Left renal pelvis (tissue), 4 donors: Measurements from ENCODE around the gene DNASE1L3. TPM values are rescaled to one million over a fixed set of nuclear protein-coding genes. Genes with fewer than 3 reads are reported as not detected.
"Not testable (repeated sequence)": the region's sequence is repeated elsewhere in the genome, so short reads cannot be mapped to it uniquely, and the experiment has no call there.

Source experiments
- DNase-seq, 4 donors: peaks; one replicate each; pipeline ENCODE4 v3.0.0-alpha.2; 2013; ENCODE audit warnings: low read depth in 4 of 4, low spot score in 3 of 4
- polyA plus RNA-seq, 4 donors: library from polyadenylated mRNA; unstranded; fragments of 120-200 nt; gene quantifications; one replicate each; pipeline ENCODE4 v1.2.1, GENCODE V29; 2013; ENCODE audit not compliant: insufficient read length in 4 of 4

The DNASE1L3 gene
- polyA plus RNA-seq, 4 donors: 2.5 to 17.2 (median 3.5) TPM

GRCh38 chr3:58236527-58237237, 25.9 kb upstream of the DNASE1L3 start:
- no peak for DNase-seq

- DNase-seq: no peak
Measured at GRCh38 chr3:58235970-58236369, 25.2 kb upstream of the DNASE1L3 start.

GRCh38 chr3:58234516-58234931, 23.8 kb upstream of the DNASE1L3 start:
- DNase-seq: no peak

- no peak for DNase-seq
Measured at GRCh38 chr3:58231666-58232065, 20.9 kb upstream of the DNASE1L3 start.

- no peak for DNase-seq
Measured at GRCh38 chr3:58230876-58231552, 20.2 kb upstream of the DNASE1L3 start.

GRCh38 chr3:58227933-58228332, 17.2 kb upstream of the DNASE1L3 start:
- not testable (repeated sequence) for DNase-seq

GRCh38 chr3:58223855-58224254, 13.1 kb upstream of the DNASE1L3 start:
- no peak for DNase-seq

- DNase-seq: no peak
Measured at GRCh38 chr3:58222161-58222724, 11.5 kb upstream of the DNASE1L3 start.

GRCh38 chr3:58218904-58219303, 8.1 kb upstream of the DNASE1L3 start:
- DNase-seq: no peak

- DNase-seq: no peak
Measured at GRCh38 chr3:58217209-58217811, 6.5 kb upstream of the DNASE1L3 start.

GRCh38 chr3:58216496-58217195, 5.9 kb upstream of the DNASE1L3 start:
- DNase-seq: no peak

GRCh38 chr3:58215317-58216025, 4.7 kb upstream of the DNASE1L3 start:
- DNase-seq: no peak

- DNase-seq: no peak
Measured at GRCh38 chr3:58214484-58215316, 3.9 kb upstream of the DNASE1L3 start.

GRCh38 chr3:58209933-58210332, 839 bp downstream of the DNASE1L3 start:
- no peak for DNase-seq

GRCh38 chr3:58207954-58208353, 2.8 kb downstream of the DNASE1L3 start:
- DNase-seq: no peak

GRCh38 chr3:58206406-58207011, 4.3 kb downstream of the DNASE1L3 start:
- no peak for DNase-seq

GRCh38 chr3:58205981-58206380, 4.8 kb downstream of the DNASE1L3 start:
- no peak for DNase-seq

- no peak for DNase-seq
Measured at GRCh38 chr3:58204720-58205119, 6.1 kb downstream of the DNASE1L3 start.

GRCh38 chr3:58203541-58203940, 7.2 kb downstream of the DNASE1L3 start:
- no peak for DNase-seq
